Measurements from ENCODE around the gene SERINC2. TPM values are rescaled to one million over a fixed set of nuclear protein-coding genes. Genes with fewer than 3 reads are reported as not detected.
A peak's percentile ranks its signal among the peaks of the same experiment; 100 is the strongest.

SERINC2 gene
- total and polyA plus RNA-seq, 2 donors = 1.5 to 15.6 TPM

DNA sequence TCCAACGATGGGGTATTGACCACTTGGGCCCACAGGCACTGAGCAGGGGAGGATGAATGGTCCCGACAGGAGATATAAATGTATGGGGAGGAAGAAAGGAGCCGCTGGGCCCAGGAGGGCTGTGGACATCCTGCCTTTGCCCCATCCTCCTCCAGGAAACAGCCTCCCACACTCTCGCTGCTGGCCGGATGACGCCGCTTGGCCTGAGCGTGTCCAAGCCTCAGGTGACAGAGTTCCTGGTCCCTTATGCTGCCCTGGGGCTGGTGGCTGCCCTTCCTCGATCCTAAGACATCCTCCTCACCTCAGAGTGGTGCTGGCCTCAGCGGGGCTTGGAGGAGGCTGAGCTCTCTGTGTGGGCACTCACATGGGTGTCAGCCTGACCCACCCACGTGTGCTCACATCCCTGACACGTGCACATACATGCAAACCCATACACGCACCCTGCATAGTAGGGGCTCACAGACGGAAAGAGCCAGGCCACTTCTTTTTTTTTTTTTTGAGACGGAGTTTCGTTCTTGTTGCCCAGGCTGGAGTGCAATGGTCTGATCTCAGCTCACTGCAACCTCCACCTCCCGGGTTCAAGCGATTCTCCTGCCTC is 5.9 kb upstream of the SERINC2 start:
- Histone ChIP-seq H3K36me3 (ENCODE audit: control insufficient read depth in 2 of 2, insufficient read depth in 2 of 2, low read length in 1 of 2) (no peaks in the 10 kb centered on the region), H3K27ac (ENCODE audit: low read depth in 1 of 2, low read length in 1 of 2) (no peak overlapping the region), H3K27me3 (ENCODE audit: control insufficient read depth in 2 of 2, insufficient read depth in 1 of 2, low read length in 1 of 2) (peaks cover 5 to 31% of the 10 kb centered on the region in 2 donors), H3K9me3 (ENCODE audit: control insufficient read depth in 2 of 2, insufficient read depth in 1 of 2, low read length in 1 of 2) (peaks cover 0 to 1% of the 10 kb centered on the region in 2 donors), H3K4me3 (ENCODE audit: low read length in 2 of 2) (no peak overlapping the region), H3K4me1 (ENCODE audit: control insufficient read depth in 2 of 2, insufficient read depth in 2 of 2, low read length in 2 of 2) (no peaks in the 10 kb centered on the region)
- WGBS = 97% methylated on average over 18 of the region's 18 CpGs
- no peak for DNase-seq (ENCODE audit: low read depth in 6 of 9, low spot score in 9 of 9)

DNA sequence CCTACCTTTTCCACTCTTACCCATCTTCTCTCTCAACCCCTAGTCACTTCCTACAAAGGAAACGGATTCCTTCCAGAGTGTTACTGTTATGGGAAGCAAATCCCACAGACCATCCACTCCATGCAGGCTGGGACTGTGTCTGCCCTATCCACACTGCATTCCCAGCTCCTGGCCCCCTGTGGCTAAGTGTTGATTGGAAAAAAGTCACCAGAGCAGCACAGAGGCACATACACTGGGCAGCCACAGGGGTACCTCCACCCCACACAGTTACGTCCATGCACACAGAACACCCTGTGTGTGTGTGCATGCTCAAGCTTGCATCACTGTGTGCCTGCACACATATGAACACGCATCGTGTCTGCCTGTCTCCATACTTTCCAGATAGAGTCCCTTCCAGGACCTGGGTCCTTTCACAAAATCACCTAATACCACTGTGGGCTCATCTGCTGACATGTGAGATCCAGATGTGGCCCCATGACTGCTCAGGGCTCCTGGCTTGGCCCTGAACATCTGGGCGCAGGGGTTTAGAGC is 4.2 kb upstream of the SERINC2 start:
- Histone ChIP-seq H3K9me3 (ENCODE audit: control insufficient read depth in 2 of 2, insufficient read depth in 1 of 2, low read length in 1 of 2) (peaks cover 0 to 1% of the 10 kb centered on the region in 2 donors), H3K4me3 (ENCODE audit: low read length in 2 of 2) (no peak overlapping the region), H3K36me3 (ENCODE audit: control insufficient read depth in 2 of 2, insufficient read depth in 2 of 2, low read length in 1 of 2) (no peaks in the 10 kb centered on the region), H3K4me1 (ENCODE audit: control insufficient read depth in 2 of 2, insufficient read depth in 2 of 2, low read length in 2 of 2) (peaks cover 2 to 11% of the 10 kb centered on the region in 2 donors), H3K27ac (ENCODE audit: low read depth in 1 of 2, low read length in 1 of 2) (no peak overlapping the region), H3K27me3 (ENCODE audit: control insufficient read depth in 2 of 2, insufficient read depth in 1 of 2, low read length in 1 of 2) (peaks cover 19 to 49% of the 10 kb centered on the region in 2 donors)
- no peak for DNase-seq (ENCODE audit: low read depth in 6 of 9, low spot score in 9 of 9)
- 97% methylated on average over 5 of the region's 5 CpGs for WGBS

DNA sequence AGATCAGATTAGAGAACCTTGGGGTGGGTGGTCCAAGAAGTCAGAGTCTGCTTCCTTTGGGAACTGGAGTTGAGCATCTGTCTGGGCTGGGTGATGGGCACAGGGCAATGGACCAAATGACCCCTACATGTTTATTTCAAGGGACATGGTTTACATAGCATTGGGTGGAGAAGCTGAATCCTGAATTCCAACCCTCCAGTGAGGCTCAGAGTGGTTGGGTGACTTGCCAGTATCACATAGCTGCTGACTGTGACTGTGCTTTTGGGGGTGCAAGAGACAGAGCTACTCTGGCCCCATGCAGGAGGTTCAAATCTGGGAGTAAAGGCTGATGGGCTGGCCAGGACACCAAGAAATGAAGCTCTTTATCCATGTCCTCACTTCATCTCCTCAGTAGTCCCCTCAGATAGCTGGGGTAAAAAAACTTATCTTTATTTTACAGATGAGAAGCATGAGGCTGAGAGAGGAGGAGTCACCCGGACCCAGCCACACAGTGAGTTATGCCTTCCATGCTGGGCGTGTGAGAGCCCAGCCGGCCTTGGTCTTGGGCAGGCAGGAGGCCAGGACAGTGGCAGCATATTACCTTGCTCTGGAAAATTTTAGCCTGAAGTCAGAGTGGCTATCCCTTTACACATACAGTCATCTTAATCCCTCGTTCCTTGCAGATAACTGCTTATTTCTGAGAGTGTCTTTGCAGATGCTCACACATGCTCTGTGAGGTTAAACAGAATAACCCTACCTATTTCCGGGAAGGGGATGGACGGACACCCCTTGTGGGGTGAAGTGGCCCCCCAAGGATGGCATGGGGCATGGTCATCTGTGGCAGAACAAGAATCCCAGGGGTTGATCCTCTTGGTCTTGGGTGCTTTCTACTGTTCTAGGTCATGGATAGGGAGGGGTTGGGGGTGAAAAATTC is 2.8 kb upstream of the SERINC2 start:
- 92% methylated on average over 6 of the region's 6 CpGs for WGBS
- H3K27ac ChIP-seq (ENCODE audit: low read depth in 1 of 2, low read length in 1 of 2) = no peak overlapping the region
- H3K4me3 ChIP-seq (ENCODE audit: low read length in 2 of 2) = no peak overlapping the region
- no peaks in the 10 kb centered on the region for H3K36me3 ChIP-seq (ENCODE audit: control insufficient read depth in 2 of 2, insufficient read depth in 2 of 2, low read length in 1 of 2)
- H3K4me1 ChIP-seq (ENCODE audit: control insufficient read depth in 2 of 2, insufficient read depth in 2 of 2, low read length in 2 of 2) = peaks cover 2 to 15% of the 10 kb centered on the region in 2 donors
- peaks cover 0 to 1% of the 10 kb centered on the region in 2 donors for H3K9me3 ChIP-seq (ENCODE audit: control insufficient read depth in 2 of 2, insufficient read depth in 1 of 2, low read length in 1 of 2)
- DNase-seq (ENCODE audit: low read depth in 6 of 9, low spot score in 9 of 9) = no peak
- peaks cover 31 to 62% of the 10 kb centered on the region in 2 donors for H3K27me3 ChIP-seq (ENCODE audit: control insufficient read depth in 2 of 2, insufficient read depth in 1 of 2, low read length in 1 of 2)

DNA sequence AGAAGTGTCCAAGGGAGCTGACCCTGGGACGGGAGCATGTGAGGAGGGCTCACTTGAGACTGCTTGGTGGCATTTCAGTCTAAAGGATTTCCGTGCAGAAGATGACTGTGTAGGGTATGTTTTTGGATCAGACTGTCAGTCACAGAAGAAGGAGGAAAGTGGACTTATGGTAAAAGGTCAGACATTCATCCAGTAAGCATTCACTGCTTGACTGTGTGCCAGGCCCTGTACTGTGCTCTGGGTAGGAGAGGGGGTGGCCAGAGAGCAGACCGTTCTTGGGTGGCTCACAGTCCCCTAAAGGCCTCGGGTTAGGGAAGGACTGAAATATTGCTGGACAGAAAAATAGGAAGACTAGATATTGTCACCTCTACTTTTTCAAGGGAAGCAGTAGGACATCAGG is 2.1 kb upstream of the SERINC2 start:
- Histone ChIP-seq H3K27ac (ENCODE audit: low read depth in 1 of 2, low read length in 1 of 2) (no peak overlapping the region), H3K4me3 (ENCODE audit: low read length in 2 of 2) (no peak overlapping the region), H3K27me3 (ENCODE audit: control insufficient read depth in 2 of 2, insufficient read depth in 1 of 2, low read length in 1 of 2) (peaks cover 38 to 69% of the 10 kb centered on the region in 2 donors), H3K9me3 (ENCODE audit: control insufficient read depth in 2 of 2, insufficient read depth in 1 of 2, low read length in 1 of 2) (peaks cover 0 to 1% of the 10 kb centered on the region in 2 donors), H3K36me3 (ENCODE audit: control insufficient read depth in 2 of 2, insufficient read depth in 2 of 2, low read length in 1 of 2) (no peaks in the 10 kb centered on the region), H3K4me1 (ENCODE audit: control insufficient read depth in 2 of 2, insufficient read depth in 2 of 2, low read length in 2 of 2) (peaks cover 2 to 15% of the 10 kb centered on the region in 2 donors)
- DNase-seq (ENCODE audit: low read depth in 6 of 9, low spot score in 9 of 9) = no peak
- WGBS = 96% methylated on average over 4 of the region's 4 CpGs

DNA sequence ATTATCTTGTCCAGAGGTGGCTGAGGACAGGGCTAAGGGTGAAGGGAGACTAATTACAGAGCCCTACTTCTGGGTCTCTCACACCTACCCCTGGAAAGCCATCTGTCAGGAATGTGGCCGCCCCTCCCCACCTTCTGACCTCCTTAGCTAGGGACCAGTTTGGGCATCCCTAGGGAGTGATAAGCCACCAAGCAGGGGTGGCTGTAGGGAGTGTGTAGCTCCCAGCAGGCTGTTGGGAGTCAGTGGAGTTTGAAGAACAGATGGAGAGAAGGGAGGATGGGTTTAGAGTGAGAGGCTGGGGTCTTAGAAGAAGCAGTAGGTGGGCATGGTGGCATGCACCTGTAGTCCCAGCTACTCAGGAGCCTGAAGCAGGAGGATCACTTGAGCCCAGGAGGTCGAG is 808 bp upstream of the SERINC2 start:
- no peaks in the 10 kb centered on the region for H3K36me3 ChIP-seq (ENCODE audit: control insufficient read depth in 2 of 2, insufficient read depth in 2 of 2, low read length in 1 of 2)
- H3K27me3 ChIP-seq (ENCODE audit: control insufficient read depth in 2 of 2, insufficient read depth in 1 of 2, low read length in 1 of 2) = peaks cover 39 to 72% of the 10 kb centered on the region in 2 donors
- H3K9me3 ChIP-seq (ENCODE audit: control insufficient read depth in 2 of 2, insufficient read depth in 1 of 2, low read length in 1 of 2) = no peaks in the 10 kb centered on the region
- DNase-seq (ENCODE audit: low read depth in 6 of 9, low spot score in 9 of 9) = no peak
- H3K4me1 ChIP-seq (ENCODE audit: control insufficient read depth in 2 of 2, insufficient read depth in 2 of 2, low read length in 2 of 2) = peaks cover 2 to 15% of the 10 kb centered on the region in 2 donors
- WGBS = 68% methylated on average over 2 of the region's 2 CpGs
- H3K27ac ChIP-seq (ENCODE audit: low read depth in 1 of 2, low read length in 1 of 2) = no peak overlapping the region
- no peak overlapping the region for H3K4me3 ChIP-seq (ENCODE audit: low read length in 2 of 2)

DNA sequence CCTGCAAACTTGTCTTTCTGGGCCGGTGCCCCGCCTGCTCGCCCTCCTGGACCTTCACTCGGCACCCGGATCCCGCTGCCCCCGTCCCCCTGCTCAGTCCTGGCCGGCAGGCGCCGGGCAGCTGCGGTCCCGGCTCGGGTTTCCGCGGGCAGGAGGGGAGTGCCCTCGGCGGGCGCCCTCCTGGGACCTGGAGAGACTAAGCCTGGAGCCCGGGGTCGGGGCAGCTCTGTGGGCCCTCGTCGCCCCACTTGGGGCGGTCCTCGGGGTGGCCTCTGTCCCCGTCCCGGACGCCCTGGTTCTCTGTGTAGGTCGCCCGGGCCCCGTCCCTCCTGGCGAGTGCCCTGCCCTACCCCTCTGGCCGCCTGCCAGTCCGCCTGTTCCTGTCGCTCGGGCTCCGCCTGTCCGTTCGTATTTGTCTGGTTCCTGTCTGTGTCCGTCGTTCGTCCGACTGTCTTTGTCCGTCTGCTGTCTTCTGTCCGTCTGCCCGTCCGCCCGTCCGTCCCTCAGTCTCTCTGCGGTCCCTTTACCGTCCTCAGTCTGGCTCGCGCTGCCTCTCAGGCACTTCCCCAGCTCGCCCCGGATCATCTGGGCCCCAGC is 490 bp downstream of the SERINC2 start:
- no peak for DNase-seq (ENCODE audit: low read depth in 6 of 9, low spot score in 9 of 9)
- Histone ChIP-seq H3K27me3 (ENCODE audit: control insufficient read depth in 2 of 2, insufficient read depth in 1 of 2, low read length in 1 of 2) (peaks cover 39 to 72% of the 10 kb centered on the region in 2 donors), H3K4me3 (ENCODE audit: low read length in 2 of 2) (peak overlapping the region; percentile 42 to 62), H3K36me3 (ENCODE audit: control insufficient read depth in 2 of 2, insufficient read depth in 2 of 2, low read length in 1 of 2) (no peaks in the 10 kb centered on the region), H3K4me1 (ENCODE audit: control insufficient read depth in 2 of 2, insufficient read depth in 2 of 2, low read length in 2 of 2) (peaks cover 2 to 15% of the 10 kb centered on the region in 2 donors), H3K27ac (ENCODE audit: low read depth in 1 of 2, low read length in 1 of 2) (peak overlapping the region in 1 of 2 donors; percentile 69), H3K9me3 (ENCODE audit: control insufficient read depth in 2 of 2, insufficient read depth in 1 of 2, low read length in 1 of 2) (no peaks in the 10 kb centered on the region)
- under 1% methylated on average over 54 of the region's 54 CpGs for WGBS

DNA sequence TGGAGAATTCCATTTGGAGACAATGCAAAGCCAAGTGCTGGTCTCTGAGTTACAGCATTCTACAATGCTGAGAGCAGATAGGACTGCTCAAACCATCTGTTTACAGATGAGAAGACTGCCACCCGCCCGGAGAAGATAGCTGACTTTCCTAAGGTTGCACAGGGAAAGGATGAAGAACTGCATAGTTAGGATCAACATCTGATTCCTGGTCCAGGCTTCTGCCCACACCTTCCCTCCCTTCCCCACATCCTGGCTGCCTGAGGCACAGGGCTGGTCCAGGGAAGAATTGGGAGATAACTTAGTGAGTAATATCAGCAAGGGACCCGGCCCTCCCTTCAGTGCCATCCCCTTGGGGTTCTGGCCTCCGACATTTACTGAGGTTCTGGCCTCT is 2.0 kb downstream of the SERINC2 start:
- DNase-seq (ENCODE audit: low read depth in 6 of 9, low spot score in 9 of 9) = no peak
- H3K4me1 ChIP-seq (ENCODE audit: control insufficient read depth in 2 of 2, insufficient read depth in 2 of 2, low read length in 2 of 2) = peaks cover 2 to 15% of the 10 kb centered on the region in 2 donors
- WGBS = 97% methylated on average over 4 of the region's 4 CpGs
- no peak overlapping the region for H3K4me3 ChIP-seq (ENCODE audit: low read length in 2 of 2)
- no peak overlapping the region for H3K27ac ChIP-seq (ENCODE audit: low read depth in 1 of 2, low read length in 1 of 2)
- no peaks in the 10 kb centered on the region for H3K36me3 ChIP-seq (ENCODE audit: control insufficient read depth in 2 of 2, insufficient read depth in 2 of 2, low read length in 1 of 2)
- H3K27me3 ChIP-seq (ENCODE audit: control insufficient read depth in 2 of 2, insufficient read depth in 1 of 2, low read length in 1 of 2) = peaks cover 39 to 62% of the 10 kb centered on the region in 2 donors
- H3K9me3 ChIP-seq (ENCODE audit: control insufficient read depth in 2 of 2, insufficient read depth in 1 of 2, low read length in 1 of 2) = no peaks in the 10 kb centered on the region

DNA sequence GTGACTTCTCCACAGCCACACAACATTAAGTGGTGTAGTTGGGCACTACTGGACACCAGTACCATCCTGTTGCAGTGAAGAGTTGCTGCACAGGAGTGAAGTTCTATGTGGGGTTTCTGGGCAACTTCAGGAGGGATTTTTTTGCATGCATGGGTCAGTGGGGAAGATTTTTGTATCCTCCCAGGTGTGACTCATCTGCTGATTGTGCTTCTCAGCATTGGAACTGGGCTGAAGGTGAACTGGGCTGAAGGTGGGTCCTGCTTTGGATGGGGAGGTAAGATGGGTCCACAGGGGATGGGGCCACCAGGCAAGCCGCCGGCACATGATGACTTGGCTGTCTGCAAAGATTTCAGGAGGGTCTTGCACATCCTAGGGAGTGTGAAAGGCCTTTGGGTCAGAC is 2.6 kb downstream of the SERINC2 start:
- DNase-seq (ENCODE audit: low read depth in 6 of 9, low spot score in 9 of 9) = no peak
- Histone ChIP-seq H3K27me3 (ENCODE audit: control insufficient read depth in 2 of 2, insufficient read depth in 1 of 2, low read length in 1 of 2) (peaks cover 37 to 55% of the 10 kb centered on the region in 2 donors), H3K4me1 (ENCODE audit: control insufficient read depth in 2 of 2, insufficient read depth in 2 of 2, low read length in 2 of 2) (peaks cover 2 to 15% of the 10 kb centered on the region in 2 donors), H3K27ac (ENCODE audit: low read depth in 1 of 2, low read length in 1 of 2) (no peak overlapping the region), H3K36me3 (ENCODE audit: control insufficient read depth in 2 of 2, insufficient read depth in 2 of 2, low read length in 1 of 2) (no peaks in the 10 kb centered on the region), H3K4me3 (ENCODE audit: low read length in 2 of 2) (no peak overlapping the region), H3K9me3 (ENCODE audit: control insufficient read depth in 2 of 2, insufficient read depth in 1 of 2, low read length in 1 of 2) (no peaks in the 10 kb centered on the region)
- WGBS = 98% methylated on average over 2 of the region's 2 CpGs

Data from thymus (tissue), 11 donors.